GM19239 (cell line): Measurements from ENCODE around the gene ASAP3.

Experiments
- DNase-seq: peaks from one replicate; pipeline ENCODE4 v3.0.0; 2011; ENCODE audit warnings: low spot score; ENCODE audit not compliant: insufficient read length
- FAIRE-seq: peaks from 2 replicates; lab custom pipeline; 2011; peaks lifted over from hg19 to GRCh38; lab: Jason Lieb, UNC

Gene ASAP3

GRCh38 chr1:23483321-23484252 lies at the start of gene ASAP3:
TSS of gene ASAP3 (minus strand) at chr1:23484179. CDS start at chr1:23484133, 46 bp downstream.
- DNase-seq, result no peak

GRCh38 chr1:23533246-23534023 lies 49.5 kb upstream of the ASAP3 start:
- DNase-seq (no peak), FAIRE-seq (no peak)

More at GRCh38 chr1:23483321-23484252, at the start of gene ASAP3:
- FAIRE-seq, result no peak

- DNase-seq (no peak), FAIRE-seq (peak; percentile 37)
Observed at GRCh38 chr1:23531562-23532094, 47.6 kb upstream of the ASAP3 start.

- FAIRE-seq (peak; percentile 67), DNase-seq (peak; percentile 73)
Observed at GRCh38 chr1:23530747-23531561, 47.0 kb upstream of the ASAP3 start, which contains the start of gene E2F2. TSS of gene E2F2 (minus strand) at chr1:23531233. CDS start at chr1:23530793, 440 bp downstream.

GRCh38 chr1:23530087-23530746 lies 46.2 kb upstream of the ASAP3 start:
- DNase-seq (no peak), FAIRE-seq (no peak)

GRCh38 chr1:23529146-23530086 lies 45.4 kb upstream of the ASAP3 start:
- DNase-seq (no peak), FAIRE-seq (no peak)

GRCh38 chr1:23528250-23528978 lies 44.4 kb upstream of the ASAP3 start:
- peak; percentile 59 for DNase-seq
- FAIRE-seq, result peak; percentile 91

GRCh38 chr1:23527900-23528249 lies 43.9 kb upstream of the ASAP3 start:
- DNase-seq (no peak), FAIRE-seq (no peak)

GRCh38 chr1:23527366-23527765 lies 43.4 kb upstream of the ASAP3 start:
- FAIRE-seq, result no peak

GRCh38 chr1:23526329-23527041 lies 42.5 kb upstream of the ASAP3 start:
- no peak for DNase-seq
- no peak for FAIRE-seq

More at GRCh38 chr1:23527366-23527765, 43.4 kb upstream of the ASAP3 start:
- DNase-seq, result no peak

GRCh38 chr1:23525558-23526250 lies 41.7 kb upstream of the ASAP3 start:
- DNase-seq (no peak), FAIRE-seq (peak; percentile 86)

- FAIRE-seq (peak; percentile 87), DNase-seq (no peak)
Observed at GRCh38 chr1:23524716-23525401, 40.9 kb upstream of the ASAP3 start.

GRCh38 chr1:23524163-23524562 lies 40.2 kb upstream of the ASAP3 start:
- no peak for DNase-seq
- no peak for FAIRE-seq

GRCh38 chr1:23522244-23522982 lies 38.4 kb upstream of the ASAP3 start:
- DNase-seq (no peak), FAIRE-seq (no peak)

GRCh38 chr1:23521588-23521987 lies 37.6 kb upstream of the ASAP3 start:
- DNase-seq (no peak), FAIRE-seq (no peak)
